AG04450 (cell line): ENCODE results near the gene MIOS. TPM values are rescaled to one million over a fixed set of nuclear protein-coding genes. Genes with fewer than 3 reads are reported as not detected.

ENCODE experiments used
- CTCF ChIA-PET: fragments of 300-600, 350-600 bp; formaldehyde crosslinking; extraction: SDS; loops from one replicate; lab custom pipeline; 2022; ENCODE audit warnings: antibody characterized with exemption, inconsistent platforms; lab: Charles Lee
- POLR2A ChIA-PET: fragments of 350-600 bp; formaldehyde crosslinking; extraction: SDS; loops from one replicate; lab custom pipeline; 2021; ENCODE audit warnings: antibody characterized with exemption, inconsistent platforms; lab: Yijun Ruan, JAX
- DNase-seq: peaks from one replicate; pipeline ENCODE4 v3.0.0-alpha.2; 2011; ENCODE audit warnings: low read depth, low spot score
- H3K27ac ChIP-seq: one replicate; pipeline ENCODE4 v1.5.1; 2012; ENCODE audit warnings: low read depth, low read length, control low read depth
- H3K27me3 ChIP-seq: one replicate; pipeline ENCODE4 v1.6.0; 2012; ENCODE audit warnings: low read length; ENCODE audit not compliant: control insufficient read depth, insufficient read depth
- H3K4me3 ChIP-seq: 2 replicates; pipeline ENCODE4 v1.5.1; 2011; ENCODE audit warnings: mild to moderate bottlenecking, low read depth, low read length, control low read depth
- H3K9me3 ChIP-seq: 2 replicates; pipeline ENCODE4 v1.5.1; 2012; ENCODE audit warnings: low read length; ENCODE audit not compliant: control insufficient read depth, insufficient read depth
- CTCF ChIP-seq: IDR thresholded peaks from 2 replicates; pipeline ENCODE4 v1.5.1; 2011; ENCODE audit warnings: low read depth, low read length, control low read depth, inconsistent platforms
- polyA plus RNA-seq: library from polyadenylated mRNA; depleted of rRNA; stranded (reverse); fragments of >200 nt; gene quantifications from 2 replicates; pipeline ENCODE4 v1.2.3, GENCODE V29; 2011

MIOS gene
- polyA plus RNA-seq, 1 experiment: 26.6 TPM

GRCh38 chr7:7620236-7620635 lies 53.6 kb downstream of the MIOS start:
- Histone ChIP-seq H3K4me3 (no peak overlapping the region), H3K27me3 (no peaks in the 10 kb centered on the region), H3K9me3 (no peaks in the 10 kb centered on the region), H3K27ac (no peak overlapping the region)
- ChIA-PET CTCF (no interaction called here), POLR2A (no interaction called here)
- no peak for DNase-seq
- TF ChIP-seq CTCF: no peak

- Histone ChIP-seq H3K27me3 (no peaks in the 10 kb centered on the region), H3K27ac (no peak overlapping the region), H3K4me3 (no peak overlapping the region), H3K9me3 (no peaks in the 10 kb centered on the region)
- TF ChIP-seq CTCF: no peak
- ChIA-PET CTCF (interaction anchor here (0.7 kb wide), 1 partner anchor 569 kb away, joined by 3 read pairs; no protein-coding TSS in a partner anchor), POLR2A (no interaction called here)
- DNase-seq: no peak
Observed at GRCh38 chr7:7620644-7621210, 54.0 kb downstream of the MIOS start.

- DNase-seq: no peak
- ChIA-PET POLR2A (no interaction called here), CTCF (interaction anchor here (1.5 kb wide), 1 partner anchor 54 kb away, joined by 3 read pairs; no protein-coding TSS in a partner anchor)
- H3K4me3 ChIP-seq: no peak overlapping the region
- no peaks in the 10 kb centered on the region for H3K9me3 ChIP-seq
- no peaks in the 10 kb centered on the region for H3K27me3 ChIP-seq
- TF ChIP-seq CTCF: no peak
- no peak overlapping the region for H3K27ac ChIP-seq
Observed at GRCh38 chr7:7628476-7628875, 61.8 kb downstream of the MIOS start.

GRCh38 chr7:7630626-7631329 lies 64.1 kb downstream of the MIOS start:
- CTCF ChIA-PET: no interaction called here
- POLR2A ChIA-PET: no interaction called here
- Histone ChIP-seq H3K9me3 (no peaks in the 10 kb centered on the region), H3K27me3 (no peaks in the 10 kb centered on the region), H3K27ac (no peak overlapping the region), H3K4me3 (no peak overlapping the region)
- no peak for TF ChIP-seq CTCF
- DNase-seq: no peak

GRCh38 chr7:7639421-7639820 lies 72.7 kb downstream of the MIOS start:
- no peak for TF ChIP-seq CTCF
- Histone ChIP-seq H3K27me3 (no peaks in the 10 kb centered on the region), H3K27ac (no peak overlapping the region), H3K9me3 (no peaks in the 10 kb centered on the region), H3K4me3 (peak overlapping the region; percentile 100)
- DNase-seq: no peak
- POLR2A ChIA-PET: no interaction called here
- CTCF ChIA-PET: interaction anchor here (1.0 to 4.0 kb wide), 6 partner anchors 27 to 550 kb away, joined by 3 to 19 read pairs (median 10); no protein-coding TSS in a partner anchor
